Sigmoid colon (tissue), 7 donors: ENCODE results near the gene PIANP. TPM values are rescaled to one million over a fixed set of nuclear protein-coding genes. Genes with fewer than 3 reads are reported as not detected.
A peak's percentile ranks its signal among the peaks of the same experiment; 100 is the strongest.

ENCODE experiments used
- DNase-seq: peaks from one replicate; pipeline ENCODE4 v3.0.0-alpha.2; 2019
- H3K27ac ChIP-seq, 4 donors: fragments of 200-600 bp; sonication (generic); one replicate each; pipeline ENCODE4 v1.5.1; 2016 to 2019; ENCODE audit warnings: mild to moderate bottlenecking in 1 of 4
- H3K27me3 ChIP-seq, 3 donors: fragments of 200-600 bp; sonication (generic); one replicate each; pipeline ENCODE4 v1.5.1; 2019; ENCODE audit warnings: mild to moderate bottlenecking in 1 of 3
- H3K36me3 ChIP-seq, 4 donors: fragments of 200-600 bp; sonication (generic); one replicate each; pipeline ENCODE4 v1.5.1; 2016 to 2019
- H3K4me1 ChIP-seq, 4 donors: fragments of 200-600 bp; sonication (generic); one replicate each; pipeline ENCODE4 v1.5.1; 2017 to 2019
- H3K4me3 ChIP-seq, 4 donors: fragments of 200-600 bp; sonication (generic); one replicate each; pipeline ENCODE4 v1.5.1; 2017 to 2019; ENCODE audit warnings: mild to moderate bottlenecking in 2 of 4, moderate library complexity in 1 of 4
- H3K9me3 ChIP-seq, 4 donors: fragments of 200-600 bp in 3 of 4; sonication (generic) in 3 of 4; one replicate each; pipeline versions ENCODE4 v1.5.1 to v1.6.1; 2013 to 2019
- CTCF ChIP-seq, 4 experiments: fragments of 450-650 bp in 3 of 4; fragments of 200-600 bp in 1 of 4; IDR thresholded peaks; one replicate each; pipeline ENCODE4 v1.5.1; 2016 to 2019; ENCODE audit warnings: antibody characterized with exemption in 4 of 4, mild to moderate bottlenecking in 3 of 4, moderate library complexity in 2 of 4
- EP300 ChIP-seq, 4 donors: sonication (generic); formaldehyde crosslinking; IDR thresholded peaks; one replicate each; pipeline ENCODE4 v1.6.1; 2017; ENCODE audit warnings: antibody characterized with exemption in 4 of 4
- POLR2A ChIP-seq, 2 donors: fragments of 450-650 bp; IDR thresholded peaks; one replicate each; pipeline ENCODE4 v1.6.1; 2016; ENCODE audit warnings: antibody characterized with exemption in 2 of 2, mild to moderate bottlenecking in 2 of 2, moderate library complexity in 2 of 2
- POLR2AphosphoS5 ChIP-seq, 4 donors: sonication (generic); formaldehyde crosslinking; IDR thresholded peaks; one replicate each; pipeline ENCODE4 v1.6.1; 2017; ENCODE audit warnings: antibody characterized with exemption in 4 of 4
- WGBS, 2 donors: extraction: QIAGEN DNeasy Blood & Tissue Kit; methylation state at CpG; one replicate each; pipeline ENCODE4 v1.1.7; 2013; 5-methylcytosine and 5-hydroxymethylcytosine counted together
- intact Hi-C: fragments of 100-400 bp; cut with DNase I; formaldehyde crosslinking; loops from one replicate; pipeline ENCODE4 v1.15.1; 2023
- polyA plus RNA-seq, 3 donors: library from polyadenylated mRNA; stranded (reverse); fragments of 200-250 nt; gene quantifications; one replicate each; pipeline ENCODE4 v1.2.3, GENCODE V29; 2013
- total RNA-seq, 4 donors: library from RNA; depleted of rRNA; stranded (reverse); fragments of >200 nt; gene quantifications; one replicate each; pipeline ENCODE4 v1.1.0, GENCODE V29; 2016
- donor health status: healthy with polysubstance abuse.
- donor health status: Bipolar disorder and iron deficiency.
- donor health status: healthy.

PIANP gene
- total and polyA plus RNA-seq, 7 donors: 0.27 to 2.0 (median 0.49) TPM

DNA sequence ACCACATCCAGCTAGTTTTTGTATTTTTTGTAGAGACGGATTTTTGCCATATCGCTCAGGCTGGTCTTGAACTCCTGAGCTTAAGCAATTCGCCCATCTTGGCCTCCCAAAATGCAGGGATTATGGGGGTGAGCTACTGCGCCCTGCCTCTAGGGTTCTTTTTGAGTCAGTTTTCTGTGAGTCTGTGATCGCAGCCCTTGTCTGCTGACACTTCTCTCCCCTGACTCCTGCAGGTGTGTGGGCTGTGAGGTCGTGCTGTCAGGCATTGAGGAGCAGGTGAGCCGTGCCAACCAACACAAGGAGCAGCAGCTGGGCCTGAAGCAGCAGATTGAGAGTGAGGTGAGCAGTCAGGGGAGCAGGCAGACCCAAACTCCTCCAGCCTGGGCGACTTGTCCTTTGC, 29.6 kb upstream of the PIANP start:
- Histone ChIP-seq H3K27me3 (no peaks in the 10 kb centered on the region), H3K36me3 (peaks cover 23 to 68% (median 38%) of the 10 kb centered on the region in 4 donors), H3K4me1 (peaks cover 0 to 6% (median 4%) of the 10 kb centered on the region in 4 donors), H3K9me3 (no peaks in the 10 kb centered on the region), H3K27ac (no peak overlapping the region), H3K4me3 (no peak overlapping the region)
- TF ChIP-seq EP300 (IDR thresholded peaks at IDR 0.05) (no peak), POLR2A (IDR thresholded peaks at IDR 0.05) (no peak), CTCF (IDR thresholded peaks at IDR 0.05) (no peak), POLR2AphosphoS5 (IDR thresholded peaks at IDR 0.05) (no peak)
- intact Hi-C loops: no loop called here
- no peak for DNase-seq
- 94 to 96% methylated on average over 8 of the region's 8 CpGs for WGBS, 2 donors

DNA sequence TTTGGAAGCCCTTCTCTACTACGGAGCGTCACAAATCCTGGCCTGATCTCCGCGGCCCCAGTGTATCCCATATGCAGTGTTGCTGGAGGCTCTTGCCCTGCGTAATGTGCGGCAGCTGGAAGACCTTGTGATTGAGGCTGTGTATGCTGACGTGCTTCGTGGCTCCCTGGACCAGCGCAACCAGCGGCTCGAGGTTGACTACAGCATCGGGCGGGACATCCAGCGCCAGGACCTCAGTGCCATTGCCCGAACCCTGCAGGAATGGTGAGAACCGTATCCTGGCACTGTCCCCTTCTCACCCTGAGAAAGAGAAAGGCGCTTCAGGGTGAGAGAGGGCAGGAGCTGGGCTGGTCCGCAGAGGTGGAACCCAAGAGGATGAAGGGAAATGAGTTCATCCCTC, 28.6 kb upstream of the PIANP start:
- intact Hi-C loops: no loop called here
- no peak overlapping the region for H3K27ac ChIP-seq
- no peak overlapping the region for H3K4me3 ChIP-seq
- H3K9me3 ChIP-seq: no peaks in the 10 kb centered on the region
- TF ChIP-seq CTCF (IDR thresholded peaks at IDR 0.05): no peak
- TF ChIP-seq POLR2AphosphoS5 (IDR thresholded peaks at IDR 0.05): no peak
- TF ChIP-seq EP300 (IDR thresholded peaks at IDR 0.05): no peak
- no peak for TF ChIP-seq POLR2A (IDR thresholded peaks at IDR 0.05)
- no peaks in the 10 kb centered on the region for H3K27me3 ChIP-seq
- no peak for DNase-seq
- peaks cover 0 to 15% (median 14%) of the 10 kb centered on the region in 4 donors for H3K4me1 ChIP-seq
- 96% methylated on average over 18 of the region's 18 CpGs for WGBS, 2 donors
- H3K36me3 ChIP-seq: peaks cover 23 to 63% (median 38%) of the 10 kb centered on the region in 4 donors

DNA sequence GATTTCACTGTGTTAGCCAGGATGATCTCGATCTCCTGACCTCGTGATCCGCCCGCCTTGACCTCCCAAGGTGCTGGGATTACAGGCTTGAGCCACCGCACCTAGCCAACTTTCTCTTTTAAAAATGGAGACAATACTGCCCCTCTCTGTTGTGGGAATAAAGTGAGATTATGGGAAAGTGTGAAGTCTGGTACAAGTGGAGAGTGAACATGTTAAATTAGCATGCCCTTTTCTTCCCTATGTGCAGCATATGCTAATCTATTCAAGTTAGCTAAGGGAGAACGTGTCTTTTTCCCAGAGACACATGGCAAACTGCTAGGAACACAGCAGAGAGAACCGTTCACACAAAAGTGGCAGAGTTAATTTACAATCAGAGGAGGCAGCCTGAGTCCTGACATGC, 24.7 kb upstream of the PIANP start:
- DNase-seq: no peak
- intact Hi-C loops: no loop called here
- no peak overlapping the region for H3K27ac ChIP-seq
- no peaks in the 10 kb centered on the region for H3K9me3 ChIP-seq
- WGBS, 2 donors: 95% methylated on average over 7 of the region's 7 CpGs
- H3K4me1 ChIP-seq: peaks cover 0 to 15% (median 14%) of the 10 kb centered on the region in 4 donors
- no peak for TF ChIP-seq POLR2AphosphoS5 (IDR thresholded peaks at IDR 0.05)
- TF ChIP-seq POLR2A (IDR thresholded peaks at IDR 0.05): no peak
- no peak for TF ChIP-seq EP300 (IDR thresholded peaks at IDR 0.05)
- TF ChIP-seq CTCF (IDR thresholded peaks at IDR 0.05): no peak
- no peak overlapping the region for H3K4me3 ChIP-seq
- H3K36me3 ChIP-seq: peaks cover 12 to 37% (median 24%) of the 10 kb centered on the region in 4 donors
- no peaks in the 10 kb centered on the region for H3K27me3 ChIP-seq

- Histone ChIP-seq H3K4me1 (peaks cover 0 to 15% (median 14%) of the 10 kb centered on the region in 4 donors), H3K9me3 (no peaks in the 10 kb centered on the region), H3K36me3 (peaks cover 5 to 28% (median 16%) of the 10 kb centered on the region in 4 donors), H3K4me3 (peak overlapping the region; percentile 52 to 67 (median 55)), H3K27me3 (no peaks in the 10 kb centered on the region), H3K27ac (peak overlapping the region; percentile 80 to 86 (median 84))
- peak; percentile 72 for DNase-seq
- WGBS, 2 donors: 14 to 43% methylated on average over 10 of the region's 10 CpGs
- intact Hi-C loops: loop anchor here (5.0 kb wide), 1 partner anchor 62 kb away; the partner anchor contains the start of gene ING4
- no peak for TF ChIP-seq POLR2AphosphoS5 (IDR thresholded peaks at IDR 0.05)
- no peak for TF ChIP-seq POLR2A (IDR thresholded peaks at IDR 0.05)
- TF ChIP-seq CTCF (IDR thresholded peaks at IDR 0.05): no peak
- no peak for TF ChIP-seq EP300 (IDR thresholded peaks at IDR 0.05)
These were observed 23.8 kb upstream of the PIANP start for GRCh38 chr12:6724409-6724797.
